NCI-H146 treated with DMSO at 0.1 percent for 48 hours (cell line): Measurements from ENCODE around the gene BRCC3.

Experiments used
- DNase-seq: peaks from one replicate; lab custom pipeline; 2025; ENCODE audit not compliant: unreplicated experiment; lab: John Stamatoyannopoulos, UW

The BRCC3 gene

DNA sequence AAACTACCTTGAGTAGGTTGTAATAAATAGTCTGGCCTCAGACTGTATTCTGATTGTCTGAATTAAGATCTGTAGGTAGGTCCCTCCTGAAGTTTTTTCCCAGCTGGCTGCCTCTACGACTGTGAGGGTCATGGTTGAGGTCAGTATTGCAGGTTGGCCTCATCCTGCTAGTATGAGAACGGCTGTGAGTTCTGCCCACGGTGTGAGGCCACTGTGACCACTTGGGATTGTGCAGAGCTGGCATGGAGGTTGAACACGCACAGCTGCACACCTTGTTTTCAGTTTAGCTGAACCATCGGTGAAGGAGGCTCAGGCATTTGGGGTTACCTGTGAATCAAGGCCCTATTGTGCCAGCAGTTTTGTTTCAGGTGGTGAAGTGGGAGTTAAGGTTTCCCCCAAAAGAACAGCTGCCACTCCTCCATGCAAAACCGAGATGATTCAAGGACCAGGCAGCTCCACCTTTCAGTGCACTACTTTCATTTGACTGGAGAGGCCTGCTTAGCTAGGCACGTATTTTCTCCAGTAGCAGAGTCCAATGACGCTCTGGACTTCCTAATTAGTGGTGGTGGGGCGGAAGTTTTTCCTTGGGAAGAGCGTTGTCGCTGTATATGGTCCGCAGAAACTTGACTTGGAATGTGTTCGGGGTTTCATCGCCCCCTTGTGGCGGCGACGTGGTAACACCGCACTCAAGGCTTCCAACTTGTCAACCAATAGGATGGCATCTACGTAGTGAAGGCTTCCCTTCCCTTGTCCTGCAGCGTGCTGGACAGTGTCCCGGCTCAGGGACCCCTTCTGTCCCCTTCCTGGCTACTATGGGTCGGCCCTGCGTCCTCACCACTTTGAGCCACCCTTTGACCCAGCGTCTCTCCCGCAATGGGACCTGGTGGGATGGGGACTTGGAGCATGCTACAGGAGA is 14.2 kb upstream of the BRCC3 start:
- no peak for DNase-seq

- DNase-seq, result no peak
Measured at GRCh38 chrX:155061760-155062159, 9.5 kb upstream of the BRCC3 start.

GRCh38 chrX:155065035-155065734 is 6.1 kb upstream of the BRCC3 start:
- no peak for DNase-seq

DNA sequence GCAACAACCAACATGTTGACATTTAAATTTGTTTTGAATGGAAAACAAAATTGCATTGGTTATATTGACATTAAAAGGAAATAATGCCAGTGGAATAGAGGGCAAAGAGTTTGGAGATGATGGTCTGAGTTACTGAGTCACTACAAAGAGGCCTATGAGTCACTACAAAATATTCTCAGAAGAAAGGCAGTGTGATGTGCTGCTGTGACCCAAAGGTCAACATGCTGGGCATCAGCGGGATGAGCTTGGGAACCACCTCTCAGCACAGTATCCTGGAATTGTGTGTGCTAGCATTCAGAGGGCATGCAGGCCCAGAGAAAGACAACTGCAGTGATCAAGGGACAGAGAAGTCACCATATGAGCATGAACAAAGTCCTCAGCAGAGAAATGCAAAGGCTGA is 3.1 kb upstream of the BRCC3 start:
- DNase-seq, result no peak

DNA sequence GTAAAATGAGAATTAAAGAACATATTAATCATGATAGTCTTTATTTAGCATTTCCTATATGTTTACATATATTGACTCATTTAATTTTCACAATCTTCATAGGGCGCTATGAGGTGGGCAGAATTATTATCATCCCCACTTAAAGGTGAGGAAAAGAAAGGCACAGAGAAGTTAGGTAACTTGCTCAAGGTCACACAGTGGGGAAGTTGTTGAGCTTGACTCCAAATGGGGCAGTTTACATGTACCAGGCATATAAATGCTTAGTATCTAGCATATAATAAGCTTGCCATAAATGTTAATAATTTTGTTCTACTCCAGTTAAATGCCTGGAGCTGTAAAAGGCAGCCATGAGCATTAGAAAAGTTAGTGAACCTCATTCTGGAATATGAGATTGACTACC is 1.9 kb upstream of the BRCC3 start:
- DNase-seq, result no peak

GRCh38 chrX:155070038-155070437 is 1.3 kb upstream of the BRCC3 start:
- DNase-seq, result no peak

DNA sequence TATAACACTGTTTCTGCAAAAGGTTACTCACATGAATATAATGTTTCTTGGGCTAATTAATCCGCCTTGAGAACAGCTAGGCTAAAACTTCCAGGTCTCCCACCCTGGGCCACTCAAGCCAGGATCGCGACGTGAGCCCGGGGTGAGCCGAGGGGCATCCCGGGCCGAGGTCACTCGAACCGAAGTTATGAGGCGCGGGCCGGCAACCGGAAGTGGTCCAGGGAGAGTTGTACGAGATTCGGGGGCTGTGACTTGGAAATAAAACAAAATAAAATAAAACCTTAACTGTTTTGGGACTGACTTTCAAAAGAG is 689 bp upstream of the BRCC3 start:
- no peak for DNase-seq

- no peak for DNase-seq
Measured at GRCh38 chrX:155071694-155072280, 479 bp downstream of the BRCC3 start.

GRCh38 chrX:155086202-155086840 is 15.0 kb downstream of the BRCC3 start:
- no peak for DNase-seq

DNA sequence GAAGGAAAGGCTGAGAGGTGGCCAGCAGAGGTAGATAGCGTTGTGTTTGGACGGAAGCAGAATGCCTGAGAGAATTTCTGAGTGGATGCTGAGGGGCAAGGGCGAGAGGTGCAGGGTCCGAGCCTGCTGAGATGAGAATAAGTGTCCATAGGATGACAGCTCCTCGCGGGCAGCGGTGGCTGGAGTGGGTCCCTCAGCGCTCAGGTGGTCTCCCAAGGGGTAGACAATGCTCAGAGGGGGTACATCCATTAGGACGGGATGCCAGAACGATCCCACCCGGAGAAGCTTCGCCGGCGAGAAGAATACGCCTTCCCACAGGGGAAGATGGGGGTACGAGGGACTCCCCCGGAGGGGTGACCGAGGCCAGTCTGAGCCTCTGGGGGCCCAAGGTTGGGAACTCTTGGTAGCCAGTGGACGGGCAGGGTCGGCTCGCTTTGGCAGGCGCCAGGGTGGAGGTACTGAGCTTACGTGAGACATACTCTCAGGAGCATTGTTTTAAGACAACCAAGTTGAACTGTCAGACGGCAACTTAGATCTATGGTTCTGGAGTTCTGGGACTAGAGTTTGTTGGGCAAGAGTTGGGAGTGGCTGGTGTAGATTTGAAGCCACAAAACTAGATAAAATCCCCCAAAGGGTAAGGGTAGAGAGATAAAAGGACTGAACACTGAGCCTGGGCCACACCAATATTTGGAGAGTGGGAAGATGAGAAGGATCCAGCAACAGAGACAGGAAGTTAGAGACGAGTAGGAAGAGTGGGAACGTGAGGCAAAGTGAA is 15.8 kb downstream of the BRCC3 start:
- DNase-seq, result no peak

- no peak for DNase-seq
Measured at GRCh38 chrX:155094468-155095061, 23.3 kb downstream of the BRCC3 start.

DNA sequence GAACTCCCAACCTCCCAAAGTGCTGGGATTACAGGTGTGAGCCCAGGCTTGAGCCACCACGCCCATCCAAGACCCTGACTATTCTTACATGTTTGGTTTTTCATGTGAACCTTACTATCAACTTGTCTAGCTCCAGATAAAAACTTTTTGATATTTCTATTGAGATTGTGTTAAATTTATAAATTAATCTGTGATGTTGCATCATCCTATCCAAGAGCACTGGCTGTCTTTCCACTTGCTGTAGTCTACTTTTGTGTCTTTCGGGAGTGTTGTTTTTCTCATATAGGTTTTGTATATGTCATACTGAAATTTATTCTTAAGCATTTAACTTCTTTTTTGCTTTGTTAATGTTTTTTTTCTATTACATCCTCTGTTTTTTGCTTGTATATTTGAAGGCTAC is 34.6 kb downstream of the BRCC3 start:
- DNase-seq, result no peak

- no peak for DNase-seq
Measured at GRCh38 chrX:155108427-155108826, 37.1 kb downstream of the BRCC3 start.

- no peak for DNase-seq
Measured at GRCh38 chrX:155112171-155112570, 40.9 kb downstream of the BRCC3 start.

- DNase-seq, result no peak
Measured at GRCh38 chrX:155113097-155113496, 41.8 kb downstream of the BRCC3 start.

GRCh38 chrX:155115174-155115819 is 44.0 kb downstream of the BRCC3 start:
- no peak for DNase-seq

- DNase-seq, result no peak
Measured at GRCh38 chrX:155127465-155127864, 56.2 kb downstream of the BRCC3 start.

- no peak for DNase-seq
Measured at GRCh38 chrX:155127940-155128339, 56.6 kb downstream of the BRCC3 start.

- DNase-seq, result no peak
Measured at GRCh38 chrX:155132110-155132509, 60.8 kb downstream of the BRCC3 start.

DNA sequence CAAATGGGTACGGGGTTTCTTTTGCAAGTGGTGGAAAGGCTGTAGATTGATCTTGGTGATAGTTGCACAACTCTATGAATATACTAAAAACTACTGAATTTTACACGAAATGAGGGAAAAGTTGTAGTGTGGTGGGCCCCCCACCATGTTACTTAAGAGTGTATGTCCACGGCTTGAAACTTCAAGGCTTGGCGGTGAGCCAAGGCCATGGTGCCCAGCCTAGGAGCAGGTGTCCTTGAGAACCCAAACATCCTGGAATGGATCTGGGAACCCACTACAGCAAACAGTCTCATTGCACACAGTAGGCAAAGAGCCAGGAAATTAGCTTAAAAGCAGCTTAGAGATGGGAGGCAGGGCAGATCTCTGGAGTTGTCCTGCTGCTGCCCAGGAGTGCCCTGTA is 62.9 kb downstream of the BRCC3 start:
- no peak for DNase-seq
